Liver (tissue), 9 donors: ENCODE measurements around the gene GLB1L2. TPM values are rescaled to one million over a fixed set of nuclear protein-coding genes. Genes with fewer than 3 reads are reported as not detected.

Experiments
- DNase-seq: peaks from one replicate; pipeline ENCODE4 v3.0.0-alpha.2; 2017; ENCODE audit warnings: low spot score
- H3K27ac ChIP-seq, 2 donors: one replicate each; pipeline ENCODE4 v1.7.0; 2013; ENCODE audit warnings: inconsistent platforms in 2 of 2, low read length in 2 of 2, control low read depth in 1 of 2, low read depth in 1 of 2, mild to moderate bottlenecking in 1 of 2
- H3K27me3 ChIP-seq, 4 donors: one replicate each; pipeline versions ENCODE4 v1.6.1 to v1.7.0; 2013; ENCODE audit warnings: low read length in 3 of 4, inconsistent platforms in 1 of 4, mild to moderate bottlenecking in 1 of 4, moderate library complexity in 1 of 4; ENCODE audit not compliant: control insufficient read depth in 4 of 4, insufficient read depth in 4 of 4
- H3K36me3 ChIP-seq, 4 donors: one replicate each; pipeline versions ENCODE4 v1.6.1 to v1.7.0; 2013; ENCODE audit warnings: low read length in 3 of 4, mild to moderate bottlenecking in 3 of 4, low read depth in 1 of 4, moderate library complexity in 1 of 4; ENCODE audit not compliant: control insufficient read depth in 4 of 4, insufficient read depth in 3 of 4
- H3K4me1 ChIP-seq, 4 donors: one replicate each; pipeline versions ENCODE4 v1.6.1 to v1.7.0; 2013; ENCODE audit warnings: low read length in 3 of 4, mild to moderate bottlenecking in 3 of 4, moderate library complexity in 1 of 4; ENCODE audit not compliant: control insufficient read depth in 4 of 4, insufficient read depth in 4 of 4
- H3K4me3 ChIP-seq, 3 donors: one replicate each; pipeline versions ENCODE4 v1.6.1 to v1.7.0; 2013; ENCODE audit warnings: low read length in 3 of 3, control low read depth in 1 of 3, low read depth in 1 of 3, mild to moderate bottlenecking in 1 of 3
- H3K9ac ChIP-seq, 2 donors: one replicate each; pipeline ENCODE4 v1.7.0; 2013; ENCODE audit warnings: low read length in 2 of 2, mild to moderate bottlenecking in 2 of 2, moderate library complexity in 2 of 2, control low read depth in 1 of 2, low read depth in 1 of 2
- H3K9me3 ChIP-seq, 4 donors: one replicate each; pipeline versions ENCODE4 v1.6.1 to v1.7.0; 2013; ENCODE audit warnings: low read length in 3 of 4; ENCODE audit not compliant: control insufficient read depth in 4 of 4
- ATF3 ChIP-seq: IDR thresholded peaks from 2 replicates; pipeline ENCODE4 v1.6.1; 2016; ENCODE audit warnings: antibody characterized with exemption
- EGR1 ChIP-seq, 2 donors: IDR thresholded peaks; 2 replicates each; pipeline ENCODE4 v1.6.1; 2016 to 2018; ENCODE audit warnings: antibody characterized with exemption in 2 of 2, low read depth in 2 of 2
- FOXA1 ChIP-seq: IDR thresholded peaks from 2 replicates; pipeline ENCODE4 v1.6.1; 2016; ENCODE audit warnings: antibody characterized with exemption
- FOXA2 ChIP-seq: IDR thresholded peaks from 2 replicates; pipeline ENCODE4 v1.6.1; 2016; ENCODE audit warnings: antibody characterized with exemption
- GABPA ChIP-seq, 2 donors: IDR thresholded peaks in 1 of 2; conservative IDR thresholded peaks in 1 of 2; 2 replicates each; pipeline ENCODE4 v1.6.1; 2016; ENCODE audit warnings: antibody characterized with exemption in 2 of 2, mild to moderate bottlenecking in 1 of 2, moderate library complexity in 1 of 2
- HNF4A ChIP-seq, 2 donors: conservative IDR thresholded peaks; 2 replicates each; pipeline ENCODE4 v1.6.1; 2016; ENCODE audit warnings: antibody characterized with exemption in 2 of 2, mild to moderate bottlenecking in 2 of 2
- HNF4G ChIP-seq: IDR thresholded peaks from 2 replicates; pipeline ENCODE4 v1.6.1; 2016; ENCODE audit warnings: antibody characterized with exemption
- JUND ChIP-seq, 2 donors: IDR thresholded peaks; 2 replicates each; pipeline ENCODE4 v1.6.1; 2016; ENCODE audit warnings: antibody characterized with exemption in 2 of 2
- MAX ChIP-seq: IDR thresholded peaks from 2 replicates; pipeline ENCODE4 v1.6.1; 2016; ENCODE audit warnings: antibody characterized with exemption
- NR2F2 ChIP-seq: IDR thresholded peaks from 2 replicates; pipeline ENCODE4 v1.6.1; 2016; ENCODE audit warnings: antibody characterized with exemption
- RAD21 ChIP-seq, 2 donors: IDR thresholded peaks; 2 replicates each; pipeline ENCODE4 v1.6.1; 2016; ENCODE audit warnings: antibody characterized with exemption in 2 of 2, mild to moderate bottlenecking in 2 of 2
- RXRA ChIP-seq, 2 donors: IDR thresholded peaks; 2 replicates each; pipeline ENCODE4 v1.6.1; 2017 to 2018; ENCODE audit warnings: antibody characterized with exemption in 2 of 2, mild to moderate bottlenecking in 1 of 2
- SP1 ChIP-seq: IDR thresholded peaks from 2 replicates; pipeline ENCODE4 v1.6.1; 2018; ENCODE audit warnings: antibody characterized with exemption, mild to moderate bottlenecking
- TAF1 ChIP-seq: conservative IDR thresholded peaks from 2 replicates; pipeline ENCODE4 v1.6.1; 2016; ENCODE audit warnings: antibody characterized with exemption, mild to moderate bottlenecking
- YY1 ChIP-seq: IDR thresholded peaks from 2 replicates; pipeline ENCODE4 v1.6.1; 2016; ENCODE audit warnings: antibody characterized with exemption, mild to moderate bottlenecking
- ZBTB33 ChIP-seq: IDR thresholded peaks from 2 replicates; pipeline ENCODE4 v1.6.1; 2016; ENCODE audit warnings: antibody characterized with exemption
- WGBS: extraction: QIAGEN DNeasy Blood & Tissue Kit; methylation state at CpG from one replicate; pipeline ENCODE4 v1.1.7; 2013; 5-methylcytosine and 5-hydroxymethylcytosine counted together
- polyA plus RNA-seq, 2 donors: library from polyadenylated mRNA; stranded (reverse) in 1 of 2; unstranded in 1 of 2; fragments of 200-250 nt in 1 of 2; fragments of >200 nt in 1 of 2; fragmentation: Nextera tagmentation in 1 of 2; extraction: Ambion mirVana in 1 of 2; gene quantifications; one replicate each; pipeline versions ENCODE4 v1.2.1 to v1.2.3, GENCODE V29; 2013 to 2015
- total RNA-seq, 2 donors: library from RNA; depleted of rRNA; stranded (reverse); fragments of >200 nt; gene quantifications; one replicate each; pipeline ENCODE4 v1.2.3, GENCODE V29; 2014
- TF ChIP-seq, protein P1 (sequence below): IDR thresholded peaks from 2 replicates; pipeline ENCODE4 v1.6.1; 2016; ENCODE audit warnings: antibody characterized with exemption, mild to moderate bottlenecking
- donor health status: healthy.
- donor health status: healthy.
- donor health status: healthy.
- donor health status: healthy.
- donor health status: healthy.

GLB1L2 gene
- total and polyA plus RNA-seq, 4 donors = 0.23 to 0.50 (median 0.42) TPM

DNA sequence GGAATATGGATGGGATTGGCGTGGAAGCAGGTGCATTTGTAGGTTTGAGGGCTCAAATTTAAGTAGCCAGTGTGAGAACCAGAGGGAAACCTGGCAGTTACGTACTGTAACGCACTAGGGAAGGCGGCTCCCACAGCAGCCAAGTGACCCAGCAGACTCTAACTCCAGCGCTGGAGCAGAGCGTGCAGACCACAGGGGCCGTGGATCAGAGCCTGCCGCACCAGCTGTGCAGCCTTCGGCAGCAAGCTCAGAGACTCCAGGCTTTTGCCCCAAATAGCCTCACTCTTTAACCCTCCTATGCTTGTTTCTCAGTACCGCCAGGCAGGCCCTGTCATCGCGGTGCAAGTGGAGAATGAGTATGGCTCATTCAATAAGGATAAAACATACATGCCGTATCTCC is 43.3 kb upstream of the GLB1L2 start:
- Histone ChIP-seq H3K36me3 (no peaks in the 10 kb centered on the region), H3K27me3 (peaks cover 0 to under 1% (median 0%) of the 10 kb centered on the region in 4 donors), H3K27ac (no peak overlapping the region), H3K9me3 (no peaks in the 10 kb centered on the region), H3K4me1 (no peaks in the 10 kb centered on the region), H3K4me3 (no peak overlapping the region), H3K9ac (no peak overlapping the region)
- 94% methylated on average over 13 of the region's 13 CpGs for WGBS
- DNase-seq = no peak
- TF ChIP-seq HNF4G = no peak
- no peak for TF ChIP-seq HNF4A (conservative IDR thresholded peaks at IDR 0.05)
- TF ChIP-seq, protein P1, sequence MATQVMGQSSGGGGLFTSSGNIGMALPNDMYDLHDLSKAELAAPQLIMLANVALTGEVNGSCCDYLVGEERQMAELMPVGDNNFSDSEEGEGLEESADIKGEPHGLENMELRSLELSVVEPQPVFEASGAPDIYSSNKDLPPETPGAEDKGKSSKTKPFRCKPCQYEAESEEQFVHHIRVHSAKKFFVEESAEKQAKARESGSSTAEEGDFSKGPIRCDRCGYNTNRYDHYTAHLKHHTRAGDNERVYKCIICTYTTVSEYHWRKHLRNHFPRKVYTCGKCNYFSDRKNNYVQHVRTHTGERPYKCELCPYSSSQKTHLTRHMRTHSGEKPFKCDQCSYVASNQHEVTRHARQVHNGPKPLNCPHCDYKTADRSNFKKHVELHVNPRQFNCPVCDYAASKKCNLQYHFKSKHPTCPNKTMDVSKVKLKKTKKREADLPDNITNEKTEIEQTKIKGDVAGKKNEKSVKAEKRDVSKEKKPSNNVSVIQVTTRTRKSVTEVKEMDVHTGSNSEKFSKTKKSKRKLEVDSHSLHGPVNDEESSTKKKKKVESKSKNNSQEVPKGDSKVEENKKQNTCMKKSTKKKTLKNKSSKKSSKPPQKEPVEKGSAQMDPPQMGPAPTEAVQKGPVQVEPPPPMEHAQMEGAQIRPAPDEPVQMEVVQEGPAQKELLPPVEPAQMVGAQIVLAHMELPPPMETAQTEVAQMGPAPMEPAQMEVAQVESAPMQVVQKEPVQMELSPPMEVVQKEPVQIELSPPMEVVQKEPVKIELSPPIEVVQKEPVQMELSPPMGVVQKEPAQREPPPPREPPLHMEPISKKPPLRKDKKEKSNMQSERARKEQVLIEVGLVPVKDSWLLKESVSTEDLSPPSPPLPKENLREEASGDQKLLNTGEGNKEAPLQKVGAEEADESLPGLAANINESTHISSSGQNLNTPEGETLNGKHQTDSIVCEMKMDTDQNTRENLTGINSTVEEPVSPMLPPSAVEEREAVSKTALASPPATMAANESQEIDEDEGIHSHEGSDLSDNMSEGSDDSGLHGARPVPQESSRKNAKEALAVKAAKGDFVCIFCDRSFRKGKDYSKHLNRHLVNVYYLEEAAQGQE = no peak
- no peak for TF ChIP-seq JUND (IDR thresholded peaks at IDR 0.05)
- no peak for TF ChIP-seq RAD21 (IDR thresholded peaks at IDR 0.05)
- no peak for TF ChIP-seq TAF1
- TF ChIP-seq FOXA2 = no peak
- no peak for TF ChIP-seq YY1
- TF ChIP-seq FOXA1 = no peak

GRCh38 chr11:134289167-134289566 is 42.6 kb upstream of the GLB1L2 start:
- TF ChIP-seq FOXA2 (no peak), JUND (IDR thresholded peaks at IDR 0.05) (no peak), FOXA1 (no peak), RAD21 (IDR thresholded peaks at IDR 0.05) (no peak), RXRA (IDR thresholded peaks at IDR 0.05) (no peak), MAX (no peak), ATF3 (no peak), YY1 (no peak), SP1 (no peak), EGR1 (IDR thresholded peaks at IDR 0.05; ENCODE audit: low read depth in 2 of 2) (no peak), NR2F2 (no peak), GABPA (IDR thresholded peaks at IDR 0.05 in 1 of 2, conservative IDR thresholded peaks at IDR 0.05 in 1 of 2) (no peak)
- Histone ChIP-seq H3K4me1 (no peaks in the 10 kb centered on the region), H3K4me3 (no peak overlapping the region), H3K36me3 (no peaks in the 10 kb centered on the region), H3K9me3 (no peaks in the 10 kb centered on the region), H3K27ac (no peak overlapping the region), H3K27me3 (peaks cover 0 to 4% (median 0%) of the 10 kb centered on the region in 4 donors), H3K9ac (no peak overlapping the region)
- WGBS = 81% methylated on average over 4 of the region's 4 CpGs
- DNase-seq = no peak

DNA sequence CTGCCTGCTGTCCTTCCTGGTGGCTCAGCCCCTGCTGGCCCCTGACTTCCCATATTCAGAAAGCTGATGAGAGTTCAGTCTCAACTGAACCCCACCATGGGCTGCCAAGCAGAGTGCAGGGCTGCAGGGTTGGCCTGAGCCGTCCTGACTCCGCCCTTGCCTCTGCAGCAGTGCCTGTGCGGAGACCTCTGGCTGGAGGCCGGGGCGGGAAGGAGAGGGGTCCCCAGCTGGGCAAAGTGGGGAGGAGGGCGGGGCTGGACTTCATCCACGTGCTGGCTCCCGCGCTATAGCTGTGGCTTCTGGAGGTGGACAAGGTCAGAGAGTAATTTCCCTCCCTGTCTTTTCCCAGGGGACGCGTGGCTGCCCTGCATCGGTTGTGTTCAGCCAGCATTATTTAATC is 42.0 kb upstream of the GLB1L2 start:
- no peak overlapping the region for H3K27ac ChIP-seq
- H3K4me1 ChIP-seq = no peaks in the 10 kb centered on the region
- no peak overlapping the region for H3K9ac ChIP-seq
- H3K4me3 ChIP-seq = no peak overlapping the region
- 60% methylated on average over 12 of the region's 12 CpGs for WGBS
- no peak for DNase-seq
- H3K9me3 ChIP-seq = no peaks in the 10 kb centered on the region
- no peaks in the 10 kb centered on the region for H3K36me3 ChIP-seq
- peaks cover 0 to 4% (median 0%) of the 10 kb centered on the region in 4 donors for H3K27me3 ChIP-seq
- TF ChIP-seq EGR1 (IDR thresholded peaks at IDR 0.05; ENCODE audit: low read depth in 2 of 2) (no peak), ZBTB33 (no peak), FOXA1 (no peak), RXRA (IDR thresholded peaks at IDR 0.05) (no peak), MAX (no peak), SP1 (no peak), HNF4A (conservative IDR thresholded peaks at IDR 0.05) (no peak), ATF3 (no peak), GABPA (IDR thresholded peaks at IDR 0.05 in 1 of 2, conservative IDR thresholded peaks at IDR 0.05 in 1 of 2) (no peak), NR2F2 (no peak)
- TF ChIP-seq, protein P1 = no peak
